OCI-M2 (cell line): ENCODE measurements around the gene PHF12.

Experiments
- DNase-seq: peaks from one replicate; lab custom pipeline; 2025; ENCODE audit not compliant: unreplicated experiment; lab: John Stamatoyannopoulos, UW

The PHF12 gene

GRCh38 chr17:28955408-28955807 is 4.1 kb upstream of the PHF12 start:
- no peak for DNase-seq

DNA sequence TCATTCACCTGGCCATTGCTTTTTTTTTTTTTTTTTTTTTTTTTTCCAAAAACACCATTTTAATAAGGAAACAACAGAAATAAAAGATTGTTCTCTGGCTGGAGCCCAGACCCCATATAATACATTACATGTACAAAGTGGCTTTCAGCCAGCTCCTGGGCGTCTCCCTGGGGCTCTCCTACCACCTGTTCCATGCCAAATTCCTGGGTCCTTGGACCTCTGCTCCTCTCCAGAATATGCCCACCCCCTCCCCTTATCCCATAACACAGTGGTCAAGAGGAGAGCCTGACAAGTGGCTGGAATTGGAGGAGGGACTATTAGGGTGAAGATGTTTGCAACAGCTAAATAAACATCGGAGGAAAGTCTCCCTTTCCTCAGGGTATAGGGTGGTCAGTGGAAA is 3.6 kb upstream of the PHF12 start:
- no peak for DNase-seq

GRCh38 chr17:28953444-28954118 is 2.3 kb upstream of the PHF12 start:
- no peak for DNase-seq

GRCh38 chr17:28951991-28952975 is 965 bp upstream of the PHF12 start:
- DNase-seq = peak; percentile 91

- DNase-seq = no peak
These were observed 428 bp downstream of the PHF12 start for GRCh38 chr17:28950752-28951427.

DNA sequence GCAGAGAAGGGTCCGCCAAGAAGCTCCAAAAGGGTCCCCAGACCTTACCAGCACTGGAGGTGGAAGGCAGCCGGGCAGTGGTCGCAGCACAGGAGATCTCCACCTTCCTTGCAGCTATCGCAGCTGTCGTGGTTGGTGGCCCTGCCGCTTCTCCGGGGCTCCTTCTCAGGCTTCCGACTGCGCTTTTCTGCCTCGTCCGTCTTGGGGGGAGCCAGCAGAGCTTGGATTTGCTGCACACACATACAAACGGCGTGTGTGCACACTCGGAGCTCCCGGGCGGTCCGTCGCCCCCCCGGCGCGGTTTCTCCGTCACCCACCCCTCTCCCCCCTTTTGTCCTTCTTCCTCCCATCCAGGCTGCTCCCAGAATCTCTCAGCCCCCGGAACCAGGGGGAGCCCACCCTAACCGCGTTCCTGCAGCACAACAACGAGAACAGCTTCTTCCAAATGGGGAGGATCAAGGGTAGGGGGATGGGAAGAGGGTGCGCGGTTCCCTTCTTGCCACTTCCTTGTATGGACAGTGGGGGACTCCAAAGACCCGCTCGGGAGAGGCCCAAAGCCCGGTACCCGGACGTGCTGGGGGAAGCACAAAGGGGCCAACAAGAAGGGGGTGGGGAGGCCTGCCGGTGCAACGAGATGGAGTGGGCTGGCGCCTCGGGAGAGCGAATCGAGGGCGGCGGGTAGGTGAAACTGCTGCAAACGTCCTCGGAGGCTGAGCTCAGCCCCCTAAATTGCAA is 1.1 kb downstream of the PHF12 start:
- no peak for DNase-seq

DNA sequence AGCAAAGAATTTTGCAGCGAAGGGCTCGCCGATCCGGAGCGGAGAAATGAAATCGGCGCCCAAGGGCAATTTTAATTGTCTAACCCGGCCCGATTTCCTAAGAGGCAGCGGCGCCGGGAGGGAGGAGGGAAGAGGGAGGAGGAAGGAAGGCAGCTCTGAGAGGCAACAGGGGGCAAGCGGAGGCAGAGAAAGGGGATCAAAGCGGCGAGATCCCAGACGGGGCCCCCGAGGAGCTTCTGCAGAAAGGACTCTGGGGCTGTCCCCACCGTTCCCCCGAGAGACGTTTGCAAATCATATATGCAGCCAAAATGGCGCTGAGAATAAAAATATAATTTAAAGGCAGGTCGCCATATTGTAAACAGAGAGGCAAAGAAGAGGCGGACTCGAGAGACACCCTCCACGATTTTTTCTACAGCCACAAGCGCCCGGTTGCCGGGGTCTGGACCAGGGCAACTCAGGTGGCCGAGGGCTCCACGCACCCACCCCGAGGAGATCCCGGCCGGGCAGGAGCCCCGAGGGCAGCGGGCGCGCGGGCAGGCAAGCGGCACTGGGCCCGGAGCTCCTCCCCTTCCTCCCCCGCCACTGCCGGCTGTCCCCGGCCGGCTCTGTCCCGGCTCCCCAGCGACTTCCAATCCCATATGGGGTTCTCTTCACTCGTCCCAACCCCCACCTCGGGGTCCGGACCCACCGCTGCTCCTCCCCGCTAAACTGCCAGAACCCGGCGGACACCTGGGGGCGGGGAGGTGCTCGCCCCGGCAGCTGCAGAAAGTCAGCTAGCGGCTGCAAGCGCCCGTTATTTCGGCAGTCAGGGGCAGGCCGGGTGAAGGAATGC is 1.9 kb downstream of the PHF12 start:
- DNase-seq = no peak

DNA sequence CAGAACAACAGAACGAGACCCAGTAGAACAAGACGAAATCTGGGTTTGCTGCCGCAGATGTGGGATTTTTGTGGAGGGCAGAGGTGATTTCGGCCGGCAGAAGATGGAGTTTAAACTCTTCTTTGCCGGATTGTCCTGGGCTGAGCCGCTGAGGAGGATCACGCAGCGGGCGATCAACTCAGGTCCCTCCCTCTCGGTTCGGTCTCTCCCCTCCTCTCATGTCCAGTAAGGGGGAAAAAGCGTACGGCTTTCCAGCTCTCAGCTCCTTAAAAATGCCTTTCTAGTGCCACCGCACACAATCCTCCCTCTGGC is 2.5 kb downstream of the PHF12 start:
- DNase-seq = no peak

GRCh38 chr17:28948342-28948741 is 3.0 kb downstream of the PHF12 start:
- no peak for DNase-seq

- DNase-seq = no peak
These were observed 3.7 kb downstream of the PHF12 start for GRCh38 chr17:28947639-28948038.

DNA sequence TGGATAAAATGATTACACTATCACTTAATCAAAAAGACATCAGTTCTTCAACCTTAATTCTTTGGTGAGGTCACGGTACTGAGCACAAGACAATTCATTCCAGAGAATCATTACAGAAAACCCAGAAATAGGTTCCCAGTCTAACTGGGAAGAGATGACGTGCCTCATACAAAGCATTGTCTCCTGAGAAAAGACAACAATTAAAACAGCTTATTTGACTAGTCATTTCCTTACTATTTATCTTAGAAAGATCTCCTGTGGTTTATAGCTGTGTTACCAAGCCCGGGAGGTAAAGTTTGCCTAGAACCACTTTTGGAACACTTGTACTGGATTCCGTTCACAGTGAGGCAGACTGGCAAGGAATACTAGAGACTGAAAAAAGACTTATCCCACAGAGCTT is 5.1 kb downstream of the PHF12 start:
- no peak for DNase-seq

DNA sequence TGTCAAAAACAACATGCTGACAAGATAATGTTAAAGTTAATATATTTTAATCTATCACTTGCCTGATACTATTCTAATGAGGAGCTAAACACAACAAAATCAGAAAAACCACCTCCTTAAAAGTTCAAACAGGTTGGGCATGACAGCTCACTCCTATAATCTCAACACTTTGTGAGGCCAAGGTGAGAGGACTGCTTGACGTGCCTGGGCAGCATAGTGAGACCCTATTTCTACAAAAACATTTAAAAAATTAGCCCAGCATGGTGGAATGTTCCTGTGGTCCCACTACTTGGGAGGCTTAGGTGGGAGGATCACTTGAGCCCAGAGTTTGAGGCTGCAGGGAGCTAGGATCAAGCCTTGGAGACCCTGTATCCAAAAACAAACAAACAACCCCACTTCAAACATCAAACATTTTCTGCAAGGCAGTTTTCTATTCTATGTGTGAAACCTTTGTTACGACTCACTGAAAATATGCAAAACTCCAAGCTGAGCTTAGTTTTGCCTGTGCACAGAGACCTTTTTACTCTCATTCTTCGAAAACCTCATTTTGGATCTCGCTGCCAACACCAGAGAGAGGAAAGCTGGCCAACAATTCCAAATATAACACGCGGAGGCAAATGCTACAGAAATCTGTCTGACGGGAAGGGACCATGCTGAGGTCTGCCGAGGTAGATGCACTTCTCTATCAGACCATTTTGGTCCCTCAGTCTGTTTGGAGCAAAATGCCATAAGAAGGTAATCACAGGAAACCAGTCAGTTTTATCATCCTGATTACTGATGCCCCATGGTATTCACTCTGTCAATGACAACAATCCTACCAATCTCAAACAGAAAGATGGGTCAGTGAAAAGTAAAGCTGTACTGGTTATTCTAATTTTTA is 6.2 kb downstream of the PHF12 start:
- no peak for DNase-seq

- no peak for DNase-seq
These were observed 7.0 kb downstream of the PHF12 start for GRCh38 chr17:28944343-28944742.

DNA sequence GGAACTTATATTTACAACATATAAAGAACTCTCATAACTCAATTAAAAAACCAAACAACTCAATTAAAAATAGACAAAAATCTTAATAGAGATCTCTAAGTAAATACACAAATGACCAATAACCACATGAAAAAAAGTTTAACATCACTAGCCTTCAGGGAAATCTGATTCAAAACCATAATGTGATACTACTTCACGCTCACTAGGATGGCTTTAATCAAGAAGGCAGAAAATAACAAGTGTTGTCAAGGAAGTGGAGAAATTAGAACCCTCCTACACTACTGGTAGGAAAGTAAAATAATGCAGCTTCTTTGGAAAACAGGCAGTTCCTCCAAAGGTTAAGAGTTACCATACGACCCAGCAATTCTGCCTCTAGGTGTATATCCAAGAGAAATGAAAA is 8.4 kb downstream of the PHF12 start:
- no peak for DNase-seq

- DNase-seq = no peak
These were observed 10.1 kb downstream of the PHF12 start for GRCh38 chr17:28941251-28941650.

- no peak for DNase-seq
These were observed 10.6 kb downstream of the PHF12 start for GRCh38 chr17:28940675-28941074.

DNA sequence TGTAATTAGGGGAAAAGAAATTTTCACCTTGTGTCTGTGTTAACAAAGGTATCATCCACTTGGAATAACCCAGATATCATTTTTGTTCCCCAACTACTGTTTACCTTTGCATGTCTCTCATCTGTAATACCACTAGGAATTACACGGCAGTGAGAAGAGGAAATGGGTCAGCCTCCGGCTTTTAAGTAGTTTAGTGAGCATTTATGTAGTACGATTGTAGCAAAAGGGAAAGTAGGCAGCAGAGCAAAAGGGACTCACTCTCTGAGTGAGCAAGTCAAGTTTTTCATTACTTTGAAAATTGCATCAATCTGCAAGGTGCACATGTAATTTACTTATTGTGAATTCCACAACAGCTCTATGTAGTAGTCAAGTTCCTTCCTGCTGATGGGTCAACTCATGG is 11.2 kb downstream of the PHF12 start:
- no peak for DNase-seq

- no peak for DNase-seq
These were observed 12.8 kb downstream of the PHF12 start for GRCh38 chr17:28938552-28938951.

GRCh38 chr17:28937044-28937729 is 14.1 kb downstream of the PHF12 start:
- no peak for DNase-seq
